Tibial artery (tissue), 4 donors: ENCODE data around the gene NFATC2IP.

ENCODE experiments used
- DNase-seq, 2 donors: peaks; one replicate each; pipeline ENCODE4 v3.0.0-alpha.2; 2019
- H3K27ac ChIP-seq, 2 donors: fragments of 200-600 bp; sonication (generic) in 1 of 2; 1 replicate in 1 of 2; 2 replicates in 1 of 2; pipeline ENCODE4 v1.5.1; 2018 to 2019; ENCODE audit warnings: mild to moderate bottlenecking in 1 of 2
- H3K27me3 ChIP-seq, 2 donors: fragments of 200-600 bp; sonication (generic) in 1 of 2; one replicate each; pipeline versions ENCODE4 v1.5.1 to v1.6.0; 2016 to 2019
- H3K36me3 ChIP-seq, 3 donors: fragments of 200-600 bp; sonication (generic) in 2 of 3; one replicate each; pipeline ENCODE4 v1.5.1; 2016 to 2019; ENCODE audit warnings: mild to moderate bottlenecking in 2 of 3
- H3K4me1 ChIP-seq, 4 donors: fragments of 200-600 bp; sonication (generic) in 2 of 4; 1 replicate in 3 of 4; 2 replicates in 1 of 4; pipeline ENCODE4 v1.5.1; 2016 to 2019
- H3K4me3 ChIP-seq, 2 donors: fragments of 200-600 bp; sonication (generic) in 1 of 2; 1 replicate in 1 of 2; 2 replicates in 1 of 2; pipeline ENCODE4 v1.5.1; 2018 to 2019; ENCODE audit warnings: mild to moderate bottlenecking in 2 of 2
- H3K9me3 ChIP-seq, 3 donors: fragments of 200-600 bp; sonication (generic) in 1 of 3; one replicate each; pipeline ENCODE4 v1.5.1; 2016 to 2019
- intact Hi-C: fragments of 100-400 bp; cut with DNase I; formaldehyde crosslinking; loops from one replicate; pipeline ENCODE4 v1.15.0; 2023; ENCODE audit warnings: low total_unique reads
- TF ChIP-seq, protein P1 (sequence below), 2 experiments: fragments of 200-600 bp in 1 of 2; fragments of 450-650 bp in 1 of 2; IDR thresholded peaks; one replicate each; pipeline ENCODE4 v1.5.1; 2017 to 2019; ENCODE audit warnings: antibody characterized with exemption in 2 of 2, mild to moderate bottlenecking in 1 of 2, moderate library complexity in 1 of 2

Gene NFATC2IP

GRCh38 chr16:28913946-28914724 is 36.6 kb upstream of the NFATC2IP start:
- TF ChIP-seq, protein P1, sequence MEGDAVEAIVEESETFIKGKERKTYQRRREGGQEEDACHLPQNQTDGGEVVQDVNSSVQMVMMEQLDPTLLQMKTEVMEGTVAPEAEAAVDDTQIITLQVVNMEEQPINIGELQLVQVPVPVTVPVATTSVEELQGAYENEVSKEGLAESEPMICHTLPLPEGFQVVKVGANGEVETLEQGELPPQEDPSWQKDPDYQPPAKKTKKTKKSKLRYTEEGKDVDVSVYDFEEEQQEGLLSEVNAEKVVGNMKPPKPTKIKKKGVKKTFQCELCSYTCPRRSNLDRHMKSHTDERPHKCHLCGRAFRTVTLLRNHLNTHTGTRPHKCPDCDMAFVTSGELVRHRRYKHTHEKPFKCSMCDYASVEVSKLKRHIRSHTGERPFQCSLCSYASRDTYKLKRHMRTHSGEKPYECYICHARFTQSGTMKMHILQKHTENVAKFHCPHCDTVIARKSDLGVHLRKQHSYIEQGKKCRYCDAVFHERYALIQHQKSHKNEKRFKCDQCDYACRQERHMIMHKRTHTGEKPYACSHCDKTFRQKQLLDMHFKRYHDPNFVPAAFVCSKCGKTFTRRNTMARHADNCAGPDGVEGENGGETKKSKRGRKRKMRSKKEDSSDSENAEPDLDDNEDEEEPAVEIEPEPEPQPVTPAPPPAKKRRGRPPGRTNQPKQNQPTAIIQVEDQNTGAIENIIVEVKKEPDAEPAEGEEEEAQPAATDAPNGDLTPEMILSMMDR (IDR thresholded peaks at IDR 0.05): no peak
- intact Hi-C loops: loop anchor here (10.0 kb wide), 1 partner anchor 61 kb away; the partner anchor contains the start of gene SPNS1
- DNase-seq: no peak
- Histone ChIP-seq H3K27ac (no peak overlapping the region), H3K4me3 (no peak overlapping the region), H3K9me3 (no peaks in the 10 kb centered on the region), H3K4me1 (no peaks in the 10 kb centered on the region), H3K36me3 (peaks cover 20 to 85% (median 38%) of the 10 kb centered on the region in 3 donors), H3K27me3 (no peaks in the 10 kb centered on the region)

DNA sequence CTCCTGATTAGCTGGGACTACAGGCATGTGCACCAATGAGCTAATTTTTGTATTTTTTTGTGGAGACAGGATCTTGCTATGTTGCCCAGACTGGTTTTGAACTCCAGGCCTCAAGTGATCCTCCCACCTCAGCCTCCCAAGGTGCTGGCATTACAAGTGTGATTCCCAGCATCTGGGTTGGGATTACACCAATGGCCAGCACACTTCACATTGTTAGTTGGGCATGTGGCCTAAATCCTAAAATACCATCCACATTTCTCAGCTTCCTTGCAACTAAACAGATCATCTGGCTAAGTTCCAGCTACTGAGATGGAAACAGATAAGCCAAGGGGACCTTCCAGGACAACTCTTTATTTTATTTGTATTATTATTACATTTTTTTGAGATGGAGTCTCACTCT is 35.6 kb upstream of the NFATC2IP start:
- no peak for DNase-seq
- Histone ChIP-seq H3K4me1 (no peaks in the 10 kb centered on the region), H3K9me3 (no peaks in the 10 kb centered on the region), H3K27ac (no peak overlapping the region), H3K36me3 (peaks cover 26 to 85% (median 39%) of the 10 kb centered on the region in 3 donors), H3K4me3 (no peak overlapping the region), H3K27me3 (no peaks in the 10 kb centered on the region)
- TF ChIP-seq, protein P1 (IDR thresholded peaks at IDR 0.05): no peak
- intact Hi-C loops: loop anchor here (10.0 kb wide), 1 partner anchor 60 kb away; the partner anchor contains the start of gene SPNS1

GRCh38 chr16:28917095-28917494 is 33.6 kb upstream of the NFATC2IP start:
- H3K36me3 ChIP-seq: peaks cover 26 to 75% (median 26%) of the 10 kb centered on the region in 3 donors

DNA sequence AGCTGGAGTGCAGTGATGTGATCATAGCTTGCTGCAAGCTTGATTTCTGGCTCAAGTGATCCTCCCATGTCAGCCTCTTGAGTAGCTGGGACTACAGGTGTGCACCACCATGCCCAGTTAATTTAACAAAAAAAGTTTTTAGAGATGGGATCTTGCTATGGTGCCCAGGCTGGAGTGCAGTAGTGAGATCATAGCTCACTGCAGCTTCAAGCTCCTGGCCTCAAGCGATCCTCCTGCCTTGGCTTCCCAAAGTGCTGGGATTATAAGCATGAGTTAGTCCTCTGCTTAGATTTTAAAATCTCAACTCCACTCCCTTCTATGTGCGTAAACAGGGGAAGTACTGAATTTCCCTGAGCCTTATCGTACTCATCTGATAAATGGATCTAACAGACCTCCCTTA is 32.0 kb upstream of the NFATC2IP start:
- Histone ChIP-seq H3K9me3 (no peaks in the 10 kb centered on the region), H3K4me3 (no peak overlapping the region), H3K36me3 (peaks cover 26 to 64% (median 26%) of the 10 kb centered on the region in 3 donors), H3K4me1 (no peaks in the 10 kb centered on the region), H3K27me3 (no peaks in the 10 kb centered on the region), H3K27ac (no peak overlapping the region)
- TF ChIP-seq, protein P1 (IDR thresholded peaks at IDR 0.05): no peak
- intact Hi-C loops: loop anchor here (10.0 kb wide), 1 partner anchor 56 kb away; the partner anchor contains the start of gene SPNS1
- DNase-seq: no peak

More at GRCh38 chr16:28917095-28917494, 33.6 kb upstream of the NFATC2IP start:
- Histone ChIP-seq H3K27me3 (no peaks in the 10 kb centered on the region), H3K4me3 (no peak overlapping the region), H3K4me1 (no peaks in the 10 kb centered on the region), H3K9me3 (no peaks in the 10 kb centered on the region), H3K27ac (no peak overlapping the region)
- TF ChIP-seq, protein P1 (IDR thresholded peaks at IDR 0.05): no peak
- intact Hi-C loops: loop anchor here (10.0 kb wide), 1 partner anchor 58 kb away; the partner anchor contains the start of gene SPNS1
- DNase-seq: no peak

GRCh38 chr16:28923231-28923587 is 27.5 kb upstream of the NFATC2IP start:
- no peaks in the 10 kb centered on the region for H3K9me3 ChIP-seq
- TF ChIP-seq, protein P1 (IDR thresholded peaks at IDR 0.05): no peak
- H3K27me3 ChIP-seq: no peaks in the 10 kb centered on the region
- peaks cover 0 to 12% (median 8%) of the 10 kb centered on the region in 4 donors for H3K4me1 ChIP-seq
- DNase-seq: no peak
- intact Hi-C loops: loop anchor here (5.0 kb wide), 1 partner anchor 56 kb away; no protein-coding TSS in a partner anchor
- H3K27ac ChIP-seq: no peak overlapping the region
- peaks cover 9 to 19% (median 16%) of the 10 kb centered on the region in 3 donors for H3K36me3 ChIP-seq
- H3K4me3 ChIP-seq: no peak overlapping the region
